NK-92 (cell line): ENCODE data around the gene TFCP2.

Source experiments
- DNase-seq: peaks from one replicate; lab custom pipeline; 2025; ENCODE audit not compliant: unreplicated experiment; lab: John Stamatoyannopoulos, UW

The TFCP2 gene

GRCh38 chr12:51197736-51198567 is 25.0 kb upstream of the TFCP2 start:
- no peak for DNase-seq

GRCh38 chr12:51196547-51196946 is 23.6 kb upstream of the TFCP2 start:
- DNase-seq, result no peak

DNA sequence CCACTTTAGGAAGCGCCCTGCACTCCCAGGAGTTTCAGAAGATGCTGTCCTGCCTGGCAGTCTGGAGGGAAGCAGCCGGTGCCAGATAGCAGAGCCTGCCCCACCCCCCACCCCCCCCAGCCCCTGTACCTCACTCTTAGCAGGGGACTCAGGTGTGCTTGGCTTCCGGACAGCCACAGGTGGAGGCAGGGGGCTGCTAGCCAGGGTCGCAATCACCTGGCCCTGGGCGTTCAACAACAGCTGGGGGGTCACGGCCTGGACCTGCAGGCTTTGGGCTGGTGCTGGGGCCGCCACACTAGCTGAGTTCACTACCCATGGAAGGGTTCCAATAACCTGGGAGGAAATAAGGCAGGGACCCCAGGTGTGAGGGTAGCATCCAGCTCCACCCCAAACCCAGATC is 22.9 kb upstream of the TFCP2 start:
- no peak for DNase-seq

- no peak for DNase-seq
Observed at GRCh38 chr12:51192284-51192671, 19.3 kb upstream of the TFCP2 start.

- DNase-seq, result no peak
Observed at GRCh38 chr12:51191516-51192283, 18.8 kb upstream of the TFCP2 start.

DNA sequence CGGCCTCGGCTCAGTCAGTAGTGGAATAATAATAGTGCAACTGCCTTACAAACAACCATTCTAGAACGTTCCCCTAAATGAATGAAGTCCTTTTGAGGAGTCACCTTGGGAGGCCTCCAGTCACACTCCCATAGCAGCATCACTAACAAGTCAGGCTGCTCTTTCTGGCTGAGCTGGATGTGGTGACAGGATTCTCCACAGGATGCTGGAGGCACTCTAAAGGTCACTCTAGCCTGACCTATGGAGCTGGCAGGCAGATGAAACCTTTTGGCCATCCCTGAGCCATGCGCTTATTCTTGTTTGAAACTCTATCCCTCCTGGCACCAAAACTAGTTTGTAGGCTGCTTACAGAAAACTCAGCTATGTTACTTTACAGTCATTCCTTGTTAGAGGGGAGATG is 17.9 kb upstream of the TFCP2 start:
- DNase-seq, result no peak

GRCh38 chr12:51189790-51190355 is 16.9 kb upstream of the TFCP2 start:
- DNase-seq, result no peak

DNA sequence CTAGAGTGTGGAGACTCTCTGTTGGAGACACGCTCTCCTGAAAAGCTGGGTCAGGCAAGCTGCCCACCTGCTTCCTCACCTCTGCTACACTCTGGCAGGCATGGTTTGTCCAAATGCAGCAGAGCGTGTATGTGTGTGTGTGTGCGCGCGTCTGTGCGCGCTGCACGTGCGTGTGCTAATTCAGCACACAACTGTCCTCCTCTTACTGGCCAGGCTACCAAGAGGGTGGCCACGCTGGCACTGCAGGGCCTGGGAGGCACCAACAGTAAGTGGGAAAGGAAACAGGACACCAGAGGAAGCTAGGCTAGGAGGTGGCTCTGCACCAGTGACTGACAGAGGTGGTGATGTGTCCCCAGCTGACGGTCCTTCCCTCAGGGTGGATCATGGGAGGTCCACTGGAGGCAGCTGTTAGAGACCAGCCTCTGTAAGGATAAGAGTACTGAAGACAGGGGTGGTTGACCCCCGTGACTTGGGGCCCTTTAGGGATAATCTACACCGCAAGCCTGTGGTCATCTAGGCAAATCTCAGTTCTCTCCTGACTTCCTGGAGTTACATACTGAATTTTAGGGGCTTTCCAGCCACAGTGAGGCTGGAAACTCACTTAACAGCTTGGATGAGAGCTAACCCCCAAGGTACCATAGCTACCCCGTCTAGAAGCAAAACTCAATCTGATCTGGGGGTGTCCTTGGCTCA is 15.6 kb upstream of the TFCP2 start:
- DNase-seq, result no peak

GRCh38 chr12:51187370-51187987 is 14.5 kb upstream of the TFCP2 start:
- DNase-seq, result no peak

- no peak for DNase-seq
Observed at GRCh38 chr12:51186465-51187085, 13.6 kb upstream of the TFCP2 start.

DNA sequence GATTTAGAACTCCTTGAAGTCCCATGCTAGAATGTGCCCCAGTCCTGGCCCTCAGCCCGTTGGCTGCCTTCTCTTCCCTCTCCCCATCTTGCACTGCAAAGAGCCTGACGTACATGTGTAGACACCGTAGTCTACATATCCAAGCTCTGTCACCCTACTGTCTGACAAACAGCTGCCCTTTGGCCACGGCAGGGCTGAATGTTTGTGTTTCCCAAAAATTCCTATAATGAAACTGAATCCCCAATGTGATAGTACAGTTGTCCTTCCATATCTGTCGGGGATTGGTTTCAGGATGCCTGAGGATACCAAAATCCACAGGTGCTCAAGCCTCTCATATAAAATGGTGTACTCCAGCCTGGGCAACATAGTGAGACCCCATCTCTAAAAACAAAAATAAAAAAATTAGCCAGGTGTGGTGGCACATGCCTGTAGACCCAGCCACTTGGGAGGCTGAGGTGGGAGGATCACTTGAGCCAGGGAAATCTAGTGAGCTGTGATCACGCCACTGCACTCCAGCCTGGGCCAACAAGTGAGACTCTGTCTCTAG is 12.3 kb upstream of the TFCP2 start:
- DNase-seq, result no peak

GRCh38 chr12:51183816-51184215 is 10.9 kb upstream of the TFCP2 start:
- no peak for DNase-seq

DNA sequence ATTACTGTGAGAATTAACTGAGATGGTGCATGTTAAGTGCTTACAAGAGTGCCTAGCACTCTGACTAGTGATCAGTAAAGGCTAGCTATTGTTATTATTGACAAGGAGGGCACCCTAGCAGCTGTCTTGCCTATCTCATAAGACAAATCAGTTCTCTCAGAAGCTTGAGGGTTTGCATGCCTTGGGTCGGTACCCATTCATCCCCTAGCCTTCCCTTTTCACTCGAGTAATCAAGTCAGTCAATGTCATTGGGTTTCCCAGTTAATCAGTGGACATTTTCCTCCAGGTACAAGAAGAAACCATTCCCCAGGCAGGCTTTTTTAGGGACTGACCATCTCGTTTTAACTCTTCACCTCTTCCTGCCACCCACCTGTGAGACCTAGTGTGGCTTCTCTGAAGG is 10.4 kb upstream of the TFCP2 start:
- no peak for DNase-seq

GRCh38 chr12:51181558-51181957 is 8.6 kb upstream of the TFCP2 start:
- DNase-seq, result no peak

DNA sequence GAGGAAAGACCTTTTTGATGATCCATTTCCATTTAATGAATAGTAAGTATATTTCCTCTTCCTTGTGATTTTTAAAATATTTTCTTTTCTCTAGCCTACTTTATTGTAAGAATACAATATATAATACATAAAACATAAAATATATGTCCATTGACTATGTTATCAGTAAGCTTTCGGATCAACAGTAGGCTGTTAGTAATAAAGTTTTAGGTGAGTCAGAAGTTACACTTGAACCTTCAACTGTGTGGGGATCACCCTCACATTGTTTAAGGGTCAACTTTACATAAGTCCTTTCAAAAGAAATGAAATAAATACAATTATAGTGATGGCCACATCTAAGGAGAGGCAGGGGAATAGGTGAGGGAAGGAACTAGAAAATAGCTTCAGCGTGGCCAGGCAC is 5.0 kb upstream of the TFCP2 start:
- no peak for DNase-seq

DNA sequence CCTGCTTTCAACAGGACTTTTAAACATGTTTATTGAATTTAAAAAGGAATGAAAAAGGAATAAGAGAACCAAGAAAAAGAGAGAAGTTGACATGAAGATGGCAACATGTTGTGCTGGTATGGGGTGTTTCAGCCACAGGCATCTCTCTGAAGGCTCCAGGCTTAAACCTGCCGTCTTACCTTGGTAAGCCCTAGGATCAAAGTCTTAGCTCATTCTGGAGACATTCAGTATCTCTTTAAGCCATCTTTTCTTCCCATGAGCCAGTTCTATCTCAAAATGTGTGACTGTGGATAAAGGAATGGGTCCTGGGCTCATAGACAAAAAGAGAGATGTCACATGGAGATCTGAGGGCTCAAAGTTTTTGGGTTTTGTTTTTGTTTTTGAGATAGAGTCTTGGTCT is 1.6 kb upstream of the TFCP2 start:
- DNase-seq, result no peak

- no peak for DNase-seq
Observed at GRCh38 chr12:51171884-51172514, 936 bp downstream of the TFCP2 start.

GRCh38 chr12:51163795-51164194 is 9.1 kb downstream of the TFCP2 start:
- DNase-seq, result no peak

DNA sequence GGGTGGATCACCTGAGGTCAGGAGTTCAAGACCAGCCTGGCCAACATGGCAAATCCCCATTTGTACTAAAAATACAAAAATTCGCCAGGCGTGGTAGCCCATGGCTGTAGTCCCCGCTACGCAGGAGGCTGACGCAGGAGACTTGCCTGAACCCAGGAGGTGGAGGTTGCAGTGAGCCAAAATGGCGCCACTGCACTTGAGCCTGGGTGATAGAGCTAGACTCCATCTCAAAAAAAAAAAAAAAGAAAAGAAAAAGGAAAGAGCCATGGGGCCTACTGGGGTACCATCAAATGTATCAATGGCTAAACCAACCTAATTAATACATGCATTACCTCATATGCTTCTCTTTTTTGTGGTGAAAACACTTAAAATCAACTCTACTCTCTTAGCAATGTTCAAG is 10.7 kb downstream of the TFCP2 start:
- DNase-seq, result no peak
